ENCODE results near the gene HS2ST1.

DNA sequence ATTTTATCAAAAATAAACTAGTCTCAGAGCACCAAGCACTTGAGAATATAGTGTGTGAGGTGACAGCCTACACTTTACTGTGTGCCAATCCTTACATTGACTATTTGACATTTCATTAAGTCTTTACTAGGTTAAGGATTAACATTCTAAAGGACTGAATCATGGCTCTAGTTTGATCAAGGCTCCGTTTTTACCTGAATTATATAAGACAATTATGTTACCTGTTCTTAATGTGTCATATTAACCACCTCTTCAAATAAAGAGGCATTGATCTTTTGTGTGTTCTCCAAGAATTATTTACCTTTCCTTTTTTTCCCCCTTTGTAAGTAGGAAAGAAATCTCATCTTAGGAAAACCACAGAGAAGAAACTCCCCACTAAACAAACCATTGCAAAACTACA is 189.7 kb downstream of the HS2ST1 start:
- TF ChIP-seq, protein P1, sequence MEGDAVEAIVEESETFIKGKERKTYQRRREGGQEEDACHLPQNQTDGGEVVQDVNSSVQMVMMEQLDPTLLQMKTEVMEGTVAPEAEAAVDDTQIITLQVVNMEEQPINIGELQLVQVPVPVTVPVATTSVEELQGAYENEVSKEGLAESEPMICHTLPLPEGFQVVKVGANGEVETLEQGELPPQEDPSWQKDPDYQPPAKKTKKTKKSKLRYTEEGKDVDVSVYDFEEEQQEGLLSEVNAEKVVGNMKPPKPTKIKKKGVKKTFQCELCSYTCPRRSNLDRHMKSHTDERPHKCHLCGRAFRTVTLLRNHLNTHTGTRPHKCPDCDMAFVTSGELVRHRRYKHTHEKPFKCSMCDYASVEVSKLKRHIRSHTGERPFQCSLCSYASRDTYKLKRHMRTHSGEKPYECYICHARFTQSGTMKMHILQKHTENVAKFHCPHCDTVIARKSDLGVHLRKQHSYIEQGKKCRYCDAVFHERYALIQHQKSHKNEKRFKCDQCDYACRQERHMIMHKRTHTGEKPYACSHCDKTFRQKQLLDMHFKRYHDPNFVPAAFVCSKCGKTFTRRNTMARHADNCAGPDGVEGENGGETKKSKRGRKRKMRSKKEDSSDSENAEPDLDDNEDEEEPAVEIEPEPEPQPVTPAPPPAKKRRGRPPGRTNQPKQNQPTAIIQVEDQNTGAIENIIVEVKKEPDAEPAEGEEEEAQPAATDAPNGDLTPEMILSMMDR (conservative IDR thresholded peaks at IDR 0.05; ENCODE audit: low read depth in 2 of 2) = no peak
- TF ChIP-seq POLR2AphosphoS5 (IDR thresholded peaks at IDR 0.05; ENCODE audit: low read depth) (no peak), EZH2 (IDR thresholded peaks at IDR 0.05; ENCODE audit: low read depth, unreplicated experiment) (no peak), EZH2phosphoT487 (IDR thresholded peaks at IDR 0.05; ENCODE audit: unreplicated experiment) (no peak), STAT1 (IDR thresholded peaks at IDR 0.05; ENCODE audit: unreplicated experiment) (no peak)
- TF ChIP-seq, protein P2, sequence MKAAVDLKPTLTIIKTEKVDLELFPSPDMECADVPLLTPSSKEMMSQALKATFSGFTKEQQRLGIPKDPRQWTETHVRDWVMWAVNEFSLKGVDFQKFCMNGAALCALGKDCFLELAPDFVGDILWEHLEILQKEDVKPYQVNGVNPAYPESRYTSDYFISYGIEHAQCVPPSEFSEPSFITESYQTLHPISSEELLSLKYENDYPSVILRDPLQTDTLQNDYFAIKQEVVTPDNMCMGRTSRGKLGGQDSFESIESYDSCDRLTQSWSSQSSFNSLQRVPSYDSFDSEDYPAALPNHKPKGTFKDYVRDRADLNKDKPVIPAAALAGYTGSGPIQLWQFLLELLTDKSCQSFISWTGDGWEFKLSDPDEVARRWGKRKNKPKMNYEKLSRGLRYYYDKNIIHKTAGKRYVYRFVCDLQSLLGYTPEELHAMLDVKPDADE (IDR thresholded peaks at IDR 0.05) = no peak
